GM21825 (cell line): ENCODE measurements around the gene AFAP1L1.

Experiments
- ATAC-seq: cut with Tn5 transposase; IDR thresholded peaks from one replicate; pipeline ENCODE4 v1.9.1; 2021; ENCODE audit warnings: mild to moderate bottlenecking, moderate library complexity; ENCODE audit not compliant: unreplicated experiment

The AFAP1L1 gene

DNA sequence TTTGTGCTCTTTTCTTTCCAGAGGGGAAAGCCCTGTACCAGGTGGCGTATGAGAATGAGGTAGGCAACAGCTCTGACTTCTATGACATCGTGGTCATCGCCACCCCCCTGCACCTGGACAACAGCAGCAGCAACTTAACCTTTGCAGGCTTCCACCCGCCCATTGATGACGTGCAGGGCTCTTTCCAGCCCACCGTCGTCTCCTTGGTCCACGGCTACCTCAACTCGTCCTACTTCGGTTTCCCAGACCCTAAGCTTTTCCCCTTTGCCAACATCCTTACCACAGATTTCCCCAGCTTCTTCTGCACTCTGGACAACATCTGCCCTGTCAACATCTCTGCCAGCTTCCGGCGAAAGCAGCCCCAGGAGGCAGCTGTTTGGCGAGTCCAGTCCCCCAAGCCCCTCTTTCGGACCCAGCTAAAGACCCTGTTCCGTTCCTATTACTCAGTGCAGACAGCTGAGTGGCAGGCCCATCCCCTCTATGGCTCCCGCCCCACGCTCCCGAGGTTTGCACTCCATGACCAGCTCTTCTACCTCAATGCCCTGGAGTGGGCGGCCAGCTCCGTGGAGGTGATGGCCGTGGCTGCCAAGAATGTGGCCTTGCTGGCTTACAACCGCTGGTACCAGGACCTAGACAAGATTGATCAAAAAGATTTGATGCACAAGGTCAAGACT lies 96.5 kb downstream of the AFAP1L1 start:
- ATAC-seq: no peak

DNA sequence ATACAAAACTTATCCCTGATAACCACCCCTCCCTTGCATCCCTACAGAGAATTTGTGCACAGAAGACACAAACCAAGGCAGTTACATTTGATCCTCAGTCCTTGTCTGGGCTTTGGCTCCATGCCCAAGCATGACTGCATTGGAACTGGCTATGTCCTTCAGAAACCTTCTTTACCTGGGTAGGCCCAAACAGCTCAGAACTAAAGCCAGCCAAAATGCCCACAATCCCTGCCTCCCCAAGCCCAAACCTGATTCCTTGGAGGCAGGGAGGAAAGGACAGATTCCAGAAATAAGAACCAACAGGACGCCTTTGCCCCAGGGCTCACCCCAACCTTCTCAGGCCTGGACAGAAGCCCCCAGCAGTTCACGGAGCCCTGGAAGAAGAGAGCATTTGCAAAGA lies 99.2 kb downstream of the AFAP1L1 start:
- no peak for ATAC-seq

DNA sequence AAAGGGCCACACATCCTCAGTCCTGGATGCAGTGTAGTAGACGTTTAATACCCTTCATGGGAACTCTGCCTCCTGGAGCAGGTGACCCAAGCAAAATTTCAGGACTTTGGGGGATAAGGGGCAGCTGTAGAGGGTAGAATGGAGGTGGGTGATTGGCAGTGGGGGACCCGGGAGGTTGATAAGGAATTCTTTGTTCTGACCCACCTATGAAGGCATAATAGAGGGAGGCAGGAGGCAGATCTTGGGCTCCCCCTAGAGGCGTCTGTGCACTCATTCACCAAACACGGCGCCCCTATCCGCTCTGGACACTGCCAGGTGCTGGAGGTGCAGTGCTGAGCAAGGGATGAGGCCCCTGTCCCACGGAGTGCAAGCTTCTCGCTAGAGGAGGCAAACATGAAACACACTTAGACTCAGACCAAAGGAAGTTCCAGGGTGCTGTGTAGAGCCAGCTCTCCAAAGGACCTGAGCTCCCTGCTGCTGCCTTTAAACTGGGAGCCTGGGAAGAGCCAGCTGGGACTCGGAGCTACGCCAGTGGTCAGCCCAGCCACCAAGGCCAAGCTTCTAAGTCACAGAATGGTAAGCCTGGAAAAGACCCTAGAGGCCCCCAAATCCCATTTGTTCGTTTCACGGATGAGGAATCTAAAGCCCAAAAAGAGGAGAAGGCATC lies 99.8 kb downstream of the AFAP1L1 start:
- ATAC-seq: peak; percentile 78

DNA sequence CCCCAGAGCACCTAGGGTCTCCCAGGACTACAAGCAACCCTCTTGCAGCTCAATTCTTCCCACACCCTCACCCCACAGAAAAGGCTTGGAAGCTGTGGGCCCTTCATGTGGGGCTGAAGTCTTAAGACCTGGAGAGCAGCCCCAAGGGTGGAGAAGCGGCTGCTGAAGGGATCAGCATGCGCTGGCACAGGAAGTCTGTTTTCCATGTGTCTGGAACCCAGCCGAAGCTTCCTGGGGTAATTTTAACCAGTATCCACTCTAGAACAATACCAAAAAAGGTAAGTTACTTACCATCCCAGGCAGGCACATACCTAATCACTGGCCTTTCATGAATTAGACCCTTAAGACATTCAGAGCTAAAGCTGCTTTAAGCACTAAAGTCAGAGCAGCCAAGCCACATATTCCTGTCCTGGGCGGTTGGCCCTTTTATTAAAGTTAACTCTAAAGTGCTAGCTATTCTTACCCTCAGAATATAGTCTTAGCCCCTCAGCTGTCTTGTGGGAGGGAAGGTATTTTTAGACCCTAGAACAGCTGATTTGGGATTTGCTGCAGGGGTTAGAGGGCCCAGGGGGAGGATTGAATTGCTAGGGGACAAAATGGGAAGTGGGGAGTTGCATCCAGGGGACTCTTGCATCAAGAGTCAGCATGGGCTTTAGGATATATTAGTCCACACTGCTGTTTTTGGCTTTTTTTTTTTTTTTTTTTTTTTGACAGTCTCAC lies 100.6 kb downstream of the AFAP1L1 start:
- ATAC-seq: no peak

DNA sequence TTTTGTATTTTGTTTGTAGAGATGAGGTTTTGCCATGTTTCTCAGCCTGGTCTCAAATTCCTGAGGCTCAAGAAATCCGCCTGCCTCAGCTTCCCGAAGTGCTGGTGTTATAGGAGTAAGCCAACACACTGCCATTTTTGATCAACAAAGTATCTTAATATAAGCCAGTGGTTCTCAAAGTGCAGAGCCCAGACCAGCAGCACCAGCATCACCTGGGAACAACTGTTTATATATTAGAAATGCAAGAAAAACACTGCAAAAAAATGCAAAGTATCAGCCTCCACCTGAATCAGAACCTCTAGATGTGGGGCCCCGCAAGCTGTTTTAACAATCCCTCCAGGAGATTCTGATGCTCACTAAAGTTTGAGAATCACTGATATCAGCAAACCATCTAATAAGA lies 101.3 kb downstream of the AFAP1L1 start:
- no peak for ATAC-seq

DNA sequence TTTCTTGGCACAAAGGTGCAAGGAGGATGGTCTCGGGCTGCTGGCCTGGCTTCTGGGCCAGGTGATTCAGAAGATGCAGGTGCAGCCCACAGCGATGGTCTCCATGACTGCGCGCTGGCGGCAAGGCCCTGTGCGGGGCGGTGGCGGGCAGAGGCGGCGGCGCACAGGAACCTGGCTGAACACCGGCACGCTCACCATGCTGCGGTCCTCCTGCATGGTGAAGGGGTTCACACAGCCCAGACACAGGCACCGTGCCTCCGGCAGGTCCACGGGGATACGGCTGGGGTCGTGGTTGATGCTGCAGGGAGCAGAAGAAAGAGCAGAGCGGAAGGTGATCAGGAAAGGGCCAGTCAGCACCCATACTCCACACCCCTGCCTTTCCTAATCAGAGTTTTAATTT lies 102.6 kb downstream of the AFAP1L1 start:
- ATAC-seq: no peak

DNA sequence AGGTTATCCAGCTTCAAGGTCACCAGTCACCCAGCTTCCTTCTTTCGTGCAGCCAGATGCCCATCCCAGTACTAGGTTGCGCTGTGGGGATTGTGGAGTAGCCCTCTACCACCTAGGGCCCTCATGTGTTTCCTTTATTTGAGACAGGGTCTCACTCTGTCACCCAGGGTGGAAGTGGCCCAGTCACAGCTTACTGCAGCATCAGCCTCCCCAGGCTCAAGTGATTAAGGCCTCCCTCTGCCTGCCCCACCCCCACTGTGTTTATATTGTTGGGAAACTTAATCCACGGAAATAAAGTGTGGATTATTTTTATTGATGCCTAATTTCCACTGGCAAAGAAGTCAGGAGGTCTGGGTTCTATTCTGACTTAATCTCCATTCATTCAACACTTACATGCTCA lies 103.1 kb downstream of the AFAP1L1 start:
- ATAC-seq: no peak

DNA sequence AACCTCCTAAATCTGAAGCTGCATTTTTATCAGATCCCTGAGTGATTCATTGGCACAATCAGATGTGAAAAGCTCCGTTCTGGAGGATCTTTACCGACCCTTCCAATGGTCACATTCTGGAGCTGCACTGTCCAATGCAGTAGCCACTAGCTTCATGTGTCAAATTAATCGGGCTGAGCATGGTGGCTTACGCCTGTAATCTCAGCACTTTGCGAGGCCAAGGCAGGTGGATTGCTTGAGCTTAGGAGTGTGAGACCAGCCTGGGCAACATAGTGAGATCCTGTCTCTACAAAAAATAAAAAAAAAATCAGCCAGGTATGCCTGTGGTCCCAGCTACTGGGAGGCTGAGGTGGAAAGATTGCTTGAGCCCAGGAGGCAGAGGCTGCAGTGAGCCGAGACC lies 103.8 kb downstream of the AFAP1L1 start:
- ATAC-seq: no peak

DNA sequence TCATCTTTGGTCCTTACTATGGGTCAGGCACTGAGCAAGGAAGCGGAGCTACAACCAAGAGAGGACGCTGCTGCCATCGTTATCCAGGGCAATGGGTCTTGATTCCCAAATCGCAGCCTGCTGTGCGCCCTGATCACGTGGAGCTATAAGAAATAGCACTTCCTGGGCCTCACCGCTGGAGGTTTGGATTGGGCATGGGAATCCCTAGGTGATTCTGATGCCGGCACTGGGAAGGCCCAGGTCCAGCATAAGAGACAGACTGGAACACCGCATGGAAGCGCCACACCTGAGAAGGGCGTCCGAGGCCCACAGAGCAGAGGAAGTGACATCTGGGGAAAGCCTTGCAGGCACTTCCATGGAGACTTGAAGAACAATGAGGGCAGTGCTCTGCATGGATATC lies 104.4 kb downstream of the AFAP1L1 start:
- ATAC-seq: no peak

DNA sequence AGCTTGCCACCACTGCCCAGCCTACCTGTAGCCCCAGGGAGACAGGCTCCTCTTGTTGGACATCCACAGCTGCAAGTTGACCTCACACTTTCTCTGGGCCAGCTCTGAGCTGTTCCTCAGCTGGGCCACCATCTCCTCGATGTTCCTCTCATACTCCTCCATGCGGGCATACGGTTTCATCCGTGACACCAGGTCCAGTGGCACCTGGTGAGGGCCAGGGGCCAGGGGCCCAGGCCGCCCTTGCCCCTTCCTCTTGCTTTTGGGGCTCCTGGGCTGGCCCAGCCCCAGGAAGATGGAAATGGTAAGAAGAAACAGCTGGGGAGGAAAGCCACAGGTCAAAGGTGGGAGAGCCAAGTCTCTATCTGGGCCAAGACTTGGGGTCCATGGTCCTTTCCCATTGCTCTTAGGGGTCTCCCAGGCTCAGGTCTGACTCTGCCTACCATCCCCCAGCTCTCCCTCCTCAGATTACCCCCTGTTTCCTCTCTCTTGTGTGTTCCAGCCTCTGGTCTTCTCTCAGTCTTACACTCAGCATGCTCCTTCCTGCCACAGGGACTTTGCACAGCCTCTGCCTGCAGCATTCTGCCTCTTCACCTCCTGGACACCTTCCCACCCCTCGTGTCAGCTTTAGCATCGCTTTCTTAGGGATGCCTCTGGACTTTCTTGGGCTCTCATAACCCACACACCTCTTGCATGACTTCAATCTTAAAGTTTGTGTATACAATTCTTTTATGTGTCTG lies 105.2 kb downstream of the AFAP1L1 start:
- ATAC-seq: no peak

DNA sequence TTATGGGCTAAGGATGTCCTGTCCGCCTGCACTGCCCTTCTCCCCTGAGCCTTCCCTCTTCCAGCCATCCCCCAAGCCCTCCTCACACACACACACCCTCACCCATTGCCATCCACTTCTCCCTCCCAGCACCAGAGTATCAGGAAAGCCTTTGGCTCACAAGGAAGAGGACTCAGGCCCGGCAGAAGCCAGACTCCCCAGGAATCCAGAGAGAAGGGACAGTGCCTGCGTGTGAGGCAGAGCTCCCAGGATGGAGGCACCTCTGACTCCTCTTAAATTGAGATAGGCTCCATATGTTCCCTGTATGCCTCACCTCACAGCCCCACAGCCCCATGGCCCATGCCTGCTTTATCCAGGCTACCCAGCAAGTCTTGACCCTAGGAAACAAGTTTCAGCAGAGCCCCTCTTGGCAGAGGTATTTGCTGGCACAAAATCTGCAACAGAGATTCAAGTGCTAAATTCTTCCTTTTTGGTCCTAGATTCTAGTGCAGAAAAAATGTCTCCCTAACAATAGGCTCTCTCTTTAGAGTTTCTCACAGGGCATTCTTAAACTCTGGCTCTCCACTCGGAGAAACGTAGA lies 106.7 kb downstream of the AFAP1L1 start:
- ATAC-seq: no peak

DNA sequence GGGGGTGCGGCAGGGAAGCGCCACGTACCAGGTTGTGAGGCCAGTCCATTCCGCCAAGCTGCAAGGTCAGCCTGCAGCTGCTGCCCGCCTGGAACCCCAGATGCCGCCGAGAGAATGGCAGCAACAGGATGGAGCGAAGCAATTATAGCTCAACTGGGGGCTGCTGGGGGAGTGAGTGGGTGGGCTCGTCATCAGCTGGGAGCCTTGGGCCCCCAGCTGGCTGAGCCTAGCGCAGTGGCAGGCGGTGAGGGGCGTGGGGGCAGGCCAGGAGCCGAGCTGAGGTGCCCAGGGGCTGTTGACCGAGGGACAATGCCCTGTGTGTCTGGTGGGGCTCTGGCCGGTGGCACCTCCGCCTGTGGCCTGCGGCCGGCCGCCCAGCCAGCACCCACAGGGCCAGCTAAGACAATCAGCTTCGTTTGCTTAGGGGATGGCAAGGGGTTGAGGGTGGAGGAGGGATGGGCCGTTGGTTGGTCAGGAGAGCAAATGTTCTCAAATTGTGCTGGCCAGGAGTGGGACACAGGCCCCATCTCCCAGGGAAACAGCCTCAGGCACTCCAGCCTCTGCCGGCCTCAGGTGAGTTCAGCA lies 107.6 kb downstream of the AFAP1L1 start, which contains the start of gene IL17B:
Gene IL17B, minus strand, starts transcription at position 116 of the 585 bp plus-strand sequence. Its CDS starts 67 bp downstream, at position 49.
- ATAC-seq: no peak

DNA sequence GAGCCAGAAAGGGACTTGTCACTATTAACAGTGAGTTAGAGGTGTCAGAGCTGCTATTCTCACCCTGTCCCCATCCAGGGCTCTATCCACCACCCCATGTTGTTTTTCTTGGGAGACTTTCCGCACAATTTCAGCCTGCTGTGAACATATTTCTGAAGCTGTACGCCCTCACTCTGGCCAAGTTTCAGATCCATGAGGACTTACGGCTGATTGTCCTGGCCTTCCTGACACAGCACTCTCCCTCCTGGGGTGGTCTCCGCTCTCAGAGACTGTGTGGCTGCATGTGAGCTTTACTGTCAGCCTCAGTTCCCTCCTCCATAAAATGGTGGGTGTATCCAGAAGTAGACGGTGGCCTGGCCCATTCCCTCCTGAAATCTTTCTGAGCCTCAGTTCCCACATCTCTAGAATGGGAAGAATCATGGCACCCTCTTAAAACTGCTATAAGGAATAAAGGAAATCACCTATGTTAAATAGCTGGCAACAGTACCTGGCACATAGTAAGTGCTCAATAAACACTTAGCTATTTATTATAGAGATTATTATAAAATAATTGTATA lies 108.2 kb downstream of the AFAP1L1 start:
- ATAC-seq: no peak

DNA sequence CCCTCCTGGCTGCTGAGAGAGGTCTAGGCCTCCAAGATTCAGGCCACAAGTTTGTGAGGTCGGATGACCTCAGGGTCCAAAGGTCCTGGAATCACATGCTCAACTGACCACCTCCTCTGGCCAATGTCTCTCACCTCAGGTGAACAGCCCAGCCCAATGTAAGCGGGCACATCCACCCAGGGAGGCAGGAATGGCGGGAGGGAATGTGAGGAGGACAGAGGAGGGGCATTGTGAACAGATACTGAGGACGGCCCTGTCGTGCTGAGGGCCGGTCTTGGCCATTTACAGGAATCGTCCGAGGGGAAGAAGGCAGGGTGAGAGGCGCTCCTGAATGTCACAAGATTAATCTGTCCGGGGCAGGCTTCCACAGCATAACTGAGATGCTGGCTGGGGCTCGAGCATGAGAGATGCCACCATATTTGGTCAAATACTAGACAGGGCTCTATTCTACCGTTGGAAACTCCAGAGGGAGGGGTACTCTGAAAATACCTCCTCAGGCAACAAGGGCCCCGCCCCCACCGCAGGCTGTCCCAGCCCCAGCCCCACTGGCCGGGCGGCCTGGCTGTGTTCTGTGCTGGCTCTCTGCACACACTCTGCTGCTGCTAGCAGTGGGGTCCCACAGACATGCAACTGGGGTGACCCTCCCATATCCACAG lies 108.9 kb downstream of the AFAP1L1 start:
- no peak for ATAC-seq

DNA sequence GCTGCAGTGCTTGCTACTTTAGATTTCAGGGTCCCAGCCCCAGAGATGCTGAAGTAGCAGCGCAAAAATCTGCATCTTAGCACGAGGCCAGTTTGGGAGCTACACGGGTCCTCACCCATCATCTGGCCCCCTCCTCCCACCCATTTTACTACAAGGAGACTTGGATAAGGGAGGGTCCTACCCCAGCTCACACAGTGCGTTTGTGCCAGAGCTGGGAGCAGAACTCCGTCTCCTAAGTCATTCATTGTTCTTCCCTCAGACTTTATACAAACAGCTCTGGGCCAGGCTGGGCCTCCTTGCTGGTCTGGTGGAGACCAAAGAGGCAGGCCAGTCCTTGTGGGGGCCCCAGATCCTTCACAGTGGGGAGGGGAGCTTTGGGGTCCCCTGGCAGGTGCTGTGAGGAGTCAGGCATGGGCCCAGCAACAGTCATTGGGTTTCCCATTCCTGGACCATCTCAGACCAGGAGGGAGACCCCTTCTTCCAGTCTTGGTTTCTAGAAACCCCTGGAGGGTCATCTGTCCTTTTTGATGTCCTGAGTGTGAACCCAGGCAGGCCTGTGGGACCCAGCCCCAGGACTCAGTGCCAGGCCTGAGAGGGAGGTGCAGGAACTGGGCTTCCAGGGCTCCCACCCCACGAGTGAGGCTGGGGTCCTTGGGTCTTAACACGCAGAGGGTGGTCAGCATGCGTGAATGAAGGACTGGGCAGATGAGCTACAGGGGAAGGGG lies 109.8 kb downstream of the AFAP1L1 start:
- no peak for ATAC-seq

DNA sequence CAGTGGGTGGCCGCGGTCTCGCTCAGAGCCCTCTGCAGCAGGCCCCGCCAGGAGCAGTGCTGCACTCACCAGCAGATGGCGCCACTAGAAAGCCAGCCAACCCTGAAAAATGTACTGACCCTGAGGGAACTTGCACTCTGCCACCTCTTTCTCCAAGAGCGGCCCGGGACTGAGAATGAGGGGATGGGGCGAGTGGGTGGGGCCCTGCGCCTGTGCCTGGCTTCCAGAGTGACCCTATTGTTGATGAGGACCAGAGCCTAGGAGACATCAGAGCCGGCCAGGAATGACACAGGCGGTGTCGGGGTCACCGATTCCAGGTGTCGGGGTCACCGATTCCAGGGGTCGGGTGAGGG lies 110.3 kb downstream of the AFAP1L1 start:
- ATAC-seq: peak; percentile 61

DNA sequence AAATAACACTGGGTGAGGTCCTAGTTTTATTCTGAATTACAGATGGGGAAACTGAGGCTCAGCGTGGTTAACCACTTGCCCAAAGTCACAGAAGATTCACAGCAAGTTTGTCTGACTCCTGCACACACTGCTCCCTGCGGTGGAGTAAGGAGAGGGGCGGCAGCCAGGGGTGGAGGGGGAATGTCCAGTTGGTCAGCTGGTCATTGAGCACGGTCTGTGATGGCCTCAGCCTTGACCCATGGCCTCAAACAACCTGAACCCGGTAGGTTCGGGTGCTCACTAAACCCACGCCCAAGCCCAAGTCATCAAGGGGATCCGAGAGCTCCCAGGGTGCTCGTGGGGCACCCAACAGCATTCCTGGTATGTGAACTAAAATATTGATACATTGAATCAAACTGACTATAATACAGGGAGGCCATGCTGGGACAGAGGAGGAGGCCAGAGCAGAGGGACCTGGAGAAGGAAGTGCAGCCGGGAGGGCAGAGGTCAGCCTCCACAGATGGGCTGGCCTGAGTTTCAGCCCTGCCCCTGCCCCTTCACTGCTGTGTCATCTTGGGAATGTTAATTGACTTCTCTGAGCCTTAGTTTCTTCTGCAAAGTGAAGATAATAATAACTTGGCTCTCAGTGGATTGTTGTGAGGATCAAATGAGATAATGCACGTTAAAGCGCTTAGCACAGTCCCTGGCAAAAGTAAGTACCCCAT lies 111.0 kb downstream of the AFAP1L1 start:
- no peak for ATAC-seq

DNA sequence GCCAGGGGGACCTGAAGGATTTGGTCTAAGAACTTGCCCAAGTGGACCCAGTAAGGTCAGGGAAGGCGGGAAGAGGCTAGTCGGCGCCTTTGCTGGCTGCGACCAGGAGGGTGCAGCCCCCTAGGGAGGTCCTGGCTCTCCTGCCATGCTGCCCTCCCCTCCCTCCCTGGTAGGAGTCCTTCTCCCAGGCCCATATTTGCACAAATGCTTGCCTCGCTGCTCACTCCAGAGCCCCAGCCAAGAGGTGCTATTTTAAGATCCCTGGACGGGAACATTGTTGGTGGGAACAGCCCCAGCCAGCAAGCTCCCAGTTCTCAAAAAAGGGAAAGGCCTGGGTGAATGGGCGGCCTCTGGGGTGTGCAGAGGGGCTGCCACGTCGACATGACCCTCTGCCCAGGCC lies 111.7 kb downstream of the AFAP1L1 start:
- no peak for ATAC-seq

DNA sequence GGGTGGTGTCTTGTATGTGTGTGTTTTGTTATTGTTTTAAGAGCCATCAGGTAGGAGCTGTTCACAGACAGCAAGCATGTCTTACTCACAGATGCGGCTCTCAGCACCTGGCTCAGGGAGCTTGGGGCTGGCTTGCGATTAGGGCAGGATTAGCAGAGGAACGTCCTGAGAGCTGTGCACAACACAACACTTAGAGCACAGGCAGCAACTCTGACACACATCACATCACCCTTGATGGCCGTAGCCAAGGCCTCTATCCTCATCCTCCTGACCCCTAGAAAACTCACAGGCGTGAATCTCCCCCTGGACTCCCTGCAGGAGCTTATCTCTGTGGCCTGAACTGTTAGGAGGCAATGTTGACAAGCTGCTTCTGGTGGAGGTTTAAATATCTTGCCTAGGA lies 114.5 kb downstream of the AFAP1L1 start:
- ATAC-seq: no peak
